CD4-positive, CD25-positive, alpha-beta regulatory T cell (primary cell): ENCODE results near the gene HPF1. TPM values are rescaled to one million over a fixed set of nuclear protein-coding genes. Genes with fewer than 3 reads are reported as not detected.
A peak's percentile ranks its signal among the peaks of the same experiment; 100 is the strongest.

Experiments
- ATAC-seq, 2 donors: fragments of 150-1000 bp; cut with Tn5 transposase; one replicate each; pipeline ENCODE4 v1.10.0; 2021; ENCODE audit warnings: low read depth in 2 of 2, moderate number of reproducible peaks in 2 of 2, moderate library complexity in 1 of 2
- DNase-seq, 3 donors: peaks; one replicate each; pipeline versions ENCODE4 v3.0.0 to v3.0.0-alpha.2; 2012 to 2022; ENCODE audit warnings: mixed read lengths in 1 of 3
- H3K27ac ChIP-seq: one replicate; pipeline ENCODE4 v1.7.0; 2013; ENCODE audit warnings: mild to moderate bottlenecking, low read length; ENCODE audit not compliant: insufficient read depth, poor library complexity, severe bottlenecking
- H3K27me3 ChIP-seq: one replicate; pipeline ENCODE4 v1.7.0; 2013; ENCODE audit warnings: low read length; ENCODE audit not compliant: control insufficient read depth, insufficient read depth
- H3K36me3 ChIP-seq: one replicate; pipeline ENCODE4 v1.7.0; 2013; ENCODE audit warnings: mild to moderate bottlenecking, low read length, moderate library complexity; ENCODE audit not compliant: control insufficient read depth, insufficient read depth
- H3K4me1 ChIP-seq: 2 replicates; pipeline ENCODE4 v1.7.0; 2013; ENCODE audit warnings: mild to moderate bottlenecking, low read length; ENCODE audit not compliant: insufficient read depth, control insufficient read depth, poor library complexity, severe bottlenecking
- H3K4me3 ChIP-seq: one replicate; pipeline ENCODE4 v1.7.0; 2013; ENCODE audit warnings: low read depth, mild to moderate bottlenecking, low read length, moderate library complexity
- H3K9me3 ChIP-seq, 2 experiments: 1 replicate in 1 of 2; 2 replicates in 1 of 2; pipeline ENCODE4 v1.7.0; 2013; ENCODE audit warnings: low read length in 2 of 2, mild to moderate bottlenecking in 1 of 2, moderate library complexity in 1 of 2; ENCODE audit not compliant: control insufficient read depth in 2 of 2
- H3K27ac Mint-ChIP-seq, 3 donors: one replicate each; pipeline ENCODE4 v1.8.0; 2020 to 2022; ENCODE audit warnings: mild to moderate bottlenecking in 3 of 3, mixed read lengths in 3 of 3, moderate library complexity in 2 of 3
- H3K27me3 Mint-ChIP-seq: one replicate; pipeline ENCODE4 v1.8.0; 2022; ENCODE audit warnings: mild to moderate bottlenecking, mixed read lengths
- H3K36me3 Mint-ChIP-seq: one replicate; pipeline ENCODE4 v1.8.0; 2020; ENCODE audit warnings: mixed read lengths
- H3K4me1 Mint-ChIP-seq, 4 donors: one replicate each; pipeline ENCODE4 v1.8.0; 2020 to 2022; ENCODE audit warnings: mixed read lengths in 4 of 4, mild to moderate bottlenecking in 1 of 4
- H3K4me3 Mint-ChIP-seq, 4 donors: one replicate each; pipeline ENCODE4 v1.8.0; 2020 to 2022; ENCODE audit warnings: mild to moderate bottlenecking in 4 of 4, mixed read lengths in 4 of 4, moderate library complexity in 3 of 4
- H3K9me3 Mint-ChIP-seq, 7 donors: one replicate each; pipeline ENCODE4 v1.8.0; 2020 to 2022; ENCODE audit warnings: mixed read lengths in 7 of 7, mild to moderate bottlenecking in 3 of 7, moderate library complexity in 2 of 7
- polyA plus RNA-seq, 4 donors: library from polyadenylated mRNA; unstranded; fragments of 300-500 nt; fragmentation: Illumina TruSeq; gene quantifications; one replicate each; pipeline ENCODE4 v1.2.3, GENCODE V29; 2021
- total RNA-seq: library from RNA; stranded (reverse); gene quantifications from one replicate; pipeline ENCODE4 v1.2.3, GENCODE V29; 2022

Gene HPF1
- total and polyA plus RNA-seq, 5 donors from 2014 or later, result 12.7 to 55.5 (median 40.7) TPM

- peaks cover 28% of the 10 kb centered on the region for H3K36me3 ChIP-seq
- no peak overlapping the region for H3K27ac Mint-ChIP-seq
Observed at GRCh38 chr4:169730564-169730963, 27.2 kb downstream of the HPF1 start.

GRCh38 chr4:169727616-169728015 is 30.1 kb downstream of the HPF1 start:
- Mint-ChIP-seq H3K27ac (peak overlapping the region in 1 of 3 donors; percentile 71), H3K9me3 (no peaks in the 10 kb centered on the region), H3K36me3 (peaks cover 28% of the 10 kb centered on the region), H3K4me1 (peaks cover 0 to 2% (median 0%) of the 10 kb centered on the region in 4 donors), H3K4me3 (no peak overlapping the region), H3K27me3 (no peaks in the 10 kb centered on the region)
- Histone ChIP-seq H3K27me3 (no peaks in the 10 kb centered on the region), H3K4me3 (no peak overlapping the region), H3K4me1 (no peaks in the 10 kb centered on the region), H3K9me3 (no peaks in the 10 kb centered on the region), H3K27ac (no peak overlapping the region), H3K36me3 (peaks cover 28% of the 10 kb centered on the region)
- no peak for ATAC-seq
- DNase-seq, result peak in 1 of 3 donors; percentile 4

More at GRCh38 chr4:169730564-169730963, 27.2 kb downstream of the HPF1 start:
- H3K4me3 Mint-ChIP-seq, result no peak overlapping the region
- H3K27me3 Mint-ChIP-seq, result no peaks in the 10 kb centered on the region
- peaks cover 0 to 2% (median 0%) of the 10 kb centered on the region in 4 donors for H3K4me1 Mint-ChIP-seq
- Histone ChIP-seq H3K9me3 (no peaks in the 10 kb centered on the region), H3K4me3 (no peak overlapping the region), H3K27me3 (no peaks in the 10 kb centered on the region), H3K4me1 (no peaks in the 10 kb centered on the region), H3K27ac (no peak overlapping the region)
- DNase-seq (no peak), ATAC-seq (no peak)
- H3K36me3 Mint-ChIP-seq, result peaks cover 34% of the 10 kb centered on the region
- H3K9me3 Mint-ChIP-seq, result no peaks in the 10 kb centered on the region

DNA sequence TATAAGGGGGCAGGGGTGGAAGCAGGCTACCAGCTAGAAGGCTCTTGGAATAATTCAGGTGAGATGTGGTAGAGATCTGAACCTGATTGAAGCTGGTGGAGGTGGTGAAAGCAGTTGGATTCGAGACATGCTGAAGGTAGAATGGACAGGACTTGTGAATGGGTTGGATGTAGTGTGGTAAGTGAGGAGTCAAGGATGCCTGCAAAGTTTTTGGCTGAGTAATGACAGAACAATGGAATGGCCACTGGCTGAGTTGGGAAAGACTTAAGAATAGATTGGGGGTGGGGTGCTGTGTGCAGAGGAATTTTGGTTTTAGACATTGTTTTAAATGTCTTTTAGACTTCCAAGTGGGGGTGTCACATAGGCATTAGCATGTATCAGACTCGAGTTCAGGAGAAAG is 33.5 kb downstream of the HPF1 start:
- Mint-ChIP-seq H3K4me3 (no peak overlapping the region), H3K36me3 (peaks cover 24% of the 10 kb centered on the region)
- ATAC-seq, result no peak

DNA sequence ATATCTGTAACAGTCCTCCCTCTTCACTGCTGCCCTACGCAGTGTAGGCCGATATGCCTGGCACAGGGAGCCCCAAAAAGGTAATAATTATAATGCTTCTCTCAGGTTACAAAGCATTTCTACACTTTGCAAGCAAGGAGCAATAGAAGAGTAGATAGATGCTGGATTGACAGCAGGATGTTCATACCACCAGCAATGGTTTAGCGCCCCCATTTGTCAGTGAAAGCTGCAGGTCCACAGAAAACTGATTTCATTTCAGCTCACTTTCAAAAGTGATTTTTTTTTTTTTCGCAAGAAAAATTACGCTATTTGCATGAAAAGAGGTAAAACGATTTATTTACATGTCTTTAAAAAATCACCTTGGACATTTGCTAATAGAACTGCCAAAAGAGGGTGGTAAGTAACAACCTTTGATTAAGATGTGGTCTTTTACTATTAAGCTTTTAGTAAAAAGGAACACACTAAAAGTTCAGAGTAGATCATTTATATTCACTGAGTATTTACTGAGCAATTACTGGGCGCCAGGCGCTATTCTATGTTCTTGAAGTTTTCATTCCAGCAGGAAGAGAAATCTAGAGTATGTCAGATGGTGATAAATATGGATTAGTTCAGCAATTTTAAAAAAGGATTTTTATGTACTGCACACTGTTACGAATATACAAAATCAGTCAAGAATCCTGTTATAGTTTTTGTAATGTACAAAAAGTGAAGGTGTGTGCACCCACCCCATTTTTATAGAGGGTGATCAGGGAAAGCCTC is 34.4 kb downstream of the HPF1 start:
- Mint-ChIP-seq H3K4me3 (no peak overlapping the region), H3K27me3 (no peaks in the 10 kb centered on the region), H3K4me1 (peaks cover 0 to 4% (median 0%) of the 10 kb centered on the region in 4 donors), H3K9me3 (no peaks in the 10 kb centered on the region), H3K27ac (no peak overlapping the region), H3K36me3 (peaks cover 21% of the 10 kb centered on the region)
- Histone ChIP-seq H3K4me1 (no peaks in the 10 kb centered on the region), H3K36me3 (peaks cover 20% of the 10 kb centered on the region), H3K27me3 (no peaks in the 10 kb centered on the region), H3K4me3 (no peak overlapping the region), H3K9me3 (no peaks in the 10 kb centered on the region), H3K27ac (no peak overlapping the region)
- no peak for ATAC-seq
- DNase-seq, result peak in 2 of 3 donors; percentile 2 to 7

More for the DNA sequence above, 33.5 kb downstream of the HPF1 start:
- H3K4me1 Mint-ChIP-seq, result peaks cover 0 to 4% (median 0%) of the 10 kb centered on the region in 4 donors
- Histone ChIP-seq H3K27ac (no peak overlapping the region), H3K36me3 (peaks cover 24% of the 10 kb centered on the region), H3K27me3 (no peaks in the 10 kb centered on the region), H3K4me1 (no peaks in the 10 kb centered on the region), H3K4me3 (no peak overlapping the region), H3K9me3 (no peaks in the 10 kb centered on the region)
- no peak overlapping the region for H3K27ac Mint-ChIP-seq
- no peaks in the 10 kb centered on the region for H3K27me3 Mint-ChIP-seq
- no peak for DNase-seq
- H3K9me3 Mint-ChIP-seq, result no peaks in the 10 kb centered on the region

DNA sequence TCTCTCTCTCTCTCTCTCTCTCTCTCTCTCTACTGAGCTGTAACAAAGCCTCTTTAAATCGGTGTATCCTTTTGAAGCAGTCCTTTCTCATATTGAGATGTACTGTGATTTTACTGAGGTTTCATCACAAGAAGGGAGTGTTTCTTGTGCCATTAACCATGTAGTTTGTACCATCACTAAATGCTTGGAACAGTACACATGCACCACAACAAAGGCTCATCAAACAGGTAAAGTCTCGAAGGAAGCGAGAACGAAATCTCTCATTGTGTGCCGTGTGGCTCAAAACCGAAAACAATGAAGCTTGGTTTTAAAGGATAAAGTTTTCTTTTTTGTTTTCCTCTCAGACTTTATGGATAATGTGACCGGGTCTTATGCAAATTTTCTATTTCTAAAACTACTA is 37.2 kb downstream of the HPF1 start:
- H3K36me3 ChIP-seq, result peaks cover 23% of the 10 kb centered on the region
- Mint-ChIP-seq H3K36me3 (peaks cover 19% of the 10 kb centered on the region), H3K4me1 (peaks cover 0 to 8% (median 0%) of the 10 kb centered on the region in 4 donors), H3K9me3 (no peaks in the 10 kb centered on the region), H3K27ac (peak overlapping the region in 1 of 3 donors; percentile 70), H3K27me3 (no peaks in the 10 kb centered on the region), H3K4me3 (no peak overlapping the region)
- H3K4me3 ChIP-seq, result no peak overlapping the region
- DNase-seq, result no peak
- no peak for ATAC-seq
- no peaks in the 10 kb centered on the region for H3K9me3 ChIP-seq
- H3K27me3 ChIP-seq, result no peaks in the 10 kb centered on the region
- H3K27ac ChIP-seq, result no peak overlapping the region
- no peaks in the 10 kb centered on the region for H3K4me1 ChIP-seq

- Histone ChIP-seq H3K36me3 (peaks cover 44% of the 10 kb centered on the region), H3K27ac (no peak overlapping the region), H3K4me3 (no peak overlapping the region), H3K4me1 (no peaks in the 10 kb centered on the region), H3K27me3 (no peaks in the 10 kb centered on the region), H3K9me3 (no peaks in the 10 kb centered on the region)
- Mint-ChIP-seq H3K9me3 (no peaks in the 10 kb centered on the region), H3K4me3 (no peak overlapping the region), H3K36me3 (peaks cover 41% of the 10 kb centered on the region), H3K4me1 (peaks cover 0 to 23% (median 1%) of the 10 kb centered on the region in 4 donors), H3K27ac (no peak overlapping the region), H3K27me3 (no peaks in the 10 kb centered on the region)
- ATAC-seq (no peak), DNase-seq (no peak)
Observed at GRCh38 chr4:169716677-169717076, 41.1 kb downstream of the HPF1 start.

DNA sequence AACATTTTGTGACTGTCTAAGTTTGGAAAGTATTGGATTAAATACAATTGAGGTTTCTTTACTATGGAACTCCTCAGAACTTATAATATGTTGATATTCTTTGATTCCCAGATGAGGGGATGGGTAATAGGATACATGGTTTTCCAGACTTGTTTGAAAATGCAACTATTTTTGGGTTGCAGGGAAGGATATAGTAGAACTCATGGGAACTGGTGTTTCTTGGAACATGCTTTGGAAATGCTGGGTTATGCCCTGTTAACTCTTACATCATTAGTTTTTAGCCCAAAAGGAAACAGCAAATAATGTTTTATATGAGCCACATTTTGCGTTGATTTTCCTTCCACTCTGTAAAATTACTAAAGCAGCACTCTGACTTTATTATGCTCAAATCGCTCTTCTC is 41.9 kb downstream of the HPF1 start:
- Histone ChIP-seq H3K4me3 (no peak overlapping the region), H3K36me3 (peaks cover 43% of the 10 kb centered on the region), H3K9me3 (no peaks in the 10 kb centered on the region), H3K27me3 (no peaks in the 10 kb centered on the region), H3K4me1 (no peaks in the 10 kb centered on the region), H3K27ac (peak overlapping the region; percentile 23)
- Mint-ChIP-seq H3K27ac (no peak overlapping the region), H3K4me3 (no peak overlapping the region), H3K27me3 (no peaks in the 10 kb centered on the region), H3K4me1 (peaks cover 0 to 24% (median 1%) of the 10 kb centered on the region in 4 donors), H3K9me3 (no peaks in the 10 kb centered on the region), H3K36me3 (peaks cover 37% of the 10 kb centered on the region)
- no peak for ATAC-seq
- no peak for DNase-seq
